PC-9 (cell line): ENCODE results near the gene CHMP2B.

Source experiments
- EZH2 ChIP-seq: fragments of 200-600 bp; sonication (generic); IDR thresholded peaks from 2 replicates; pipeline ENCODE4 v1.8.0; 2017; ENCODE audit warnings: antibody characterized with exemption, low read depth
- TF ChIP-seq, protein P1 (sequence below): fragments of 200-600 bp; sonication (generic); conservative IDR thresholded peaks from 2 replicates; pipeline ENCODE4 v1.6.1; 2017; ENCODE audit warnings: mixed run types, antibody characterized with exemption, mild to moderate bottlenecking, moderate library complexity

DNA sequence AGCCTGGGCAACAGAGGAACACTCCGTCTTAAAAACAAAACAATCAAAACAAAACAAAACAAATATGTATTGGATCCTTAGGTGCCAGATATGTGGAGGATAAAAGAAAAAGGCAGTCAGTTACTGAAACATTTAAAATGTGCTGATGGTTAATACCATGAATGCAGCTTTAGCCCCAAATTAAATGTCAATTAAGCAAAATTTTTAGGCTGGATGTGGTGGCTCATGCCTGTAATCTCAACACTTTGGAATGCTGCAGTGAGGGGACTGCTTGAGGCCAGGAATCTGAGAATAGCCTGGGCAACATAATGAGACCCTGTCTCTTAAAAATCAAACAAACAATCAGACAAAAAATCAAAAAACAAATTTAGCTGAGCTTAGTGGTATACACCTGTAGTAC, 8.5 kb upstream of the CHMP2B start:
- no peak for TF ChIP-seq EZH2
- TF ChIP-seq, protein P1, sequence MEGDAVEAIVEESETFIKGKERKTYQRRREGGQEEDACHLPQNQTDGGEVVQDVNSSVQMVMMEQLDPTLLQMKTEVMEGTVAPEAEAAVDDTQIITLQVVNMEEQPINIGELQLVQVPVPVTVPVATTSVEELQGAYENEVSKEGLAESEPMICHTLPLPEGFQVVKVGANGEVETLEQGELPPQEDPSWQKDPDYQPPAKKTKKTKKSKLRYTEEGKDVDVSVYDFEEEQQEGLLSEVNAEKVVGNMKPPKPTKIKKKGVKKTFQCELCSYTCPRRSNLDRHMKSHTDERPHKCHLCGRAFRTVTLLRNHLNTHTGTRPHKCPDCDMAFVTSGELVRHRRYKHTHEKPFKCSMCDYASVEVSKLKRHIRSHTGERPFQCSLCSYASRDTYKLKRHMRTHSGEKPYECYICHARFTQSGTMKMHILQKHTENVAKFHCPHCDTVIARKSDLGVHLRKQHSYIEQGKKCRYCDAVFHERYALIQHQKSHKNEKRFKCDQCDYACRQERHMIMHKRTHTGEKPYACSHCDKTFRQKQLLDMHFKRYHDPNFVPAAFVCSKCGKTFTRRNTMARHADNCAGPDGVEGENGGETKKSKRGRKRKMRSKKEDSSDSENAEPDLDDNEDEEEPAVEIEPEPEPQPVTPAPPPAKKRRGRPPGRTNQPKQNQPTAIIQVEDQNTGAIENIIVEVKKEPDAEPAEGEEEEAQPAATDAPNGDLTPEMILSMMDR: no peak
